GM13976 (cell line): ENCODE results near the gene SLC15A2.
"Not testable (repeated sequence)": the region's sequence is repeated elsewhere in the genome, so short reads cannot be mapped to it uniquely, and the experiment has no call there.

Experiments
- DNase-seq: peaks from one replicate; pipeline ENCODE4 v3.0.0; 2012; ENCODE audit warnings: low spot score
- in situ Hi-C: fragments of 300-500 bp; cut with MboI; formaldehyde crosslinking; loops from one replicate; pipeline ENCODE4 v1.12.0; 2022; ENCODE audit warnings: low sequenced_read_pairs, mixed read lengths, inconsistent platforms; ENCODE audit not compliant: unreplicated experiment
- TF ChIP-seq, protein P1 (sequence below): IDR thresholded peaks from 2 replicates; pipeline ENCODE4 v1.5.1; 2012; ENCODE audit warnings: borderline replicate concordance, mild to moderate bottlenecking; ENCODE audit not compliant: insufficient read depth; ENCODE audit errors: extremely low read depth, missing control alignments, control extremely low read depth

SLC15A2 gene, protein sequence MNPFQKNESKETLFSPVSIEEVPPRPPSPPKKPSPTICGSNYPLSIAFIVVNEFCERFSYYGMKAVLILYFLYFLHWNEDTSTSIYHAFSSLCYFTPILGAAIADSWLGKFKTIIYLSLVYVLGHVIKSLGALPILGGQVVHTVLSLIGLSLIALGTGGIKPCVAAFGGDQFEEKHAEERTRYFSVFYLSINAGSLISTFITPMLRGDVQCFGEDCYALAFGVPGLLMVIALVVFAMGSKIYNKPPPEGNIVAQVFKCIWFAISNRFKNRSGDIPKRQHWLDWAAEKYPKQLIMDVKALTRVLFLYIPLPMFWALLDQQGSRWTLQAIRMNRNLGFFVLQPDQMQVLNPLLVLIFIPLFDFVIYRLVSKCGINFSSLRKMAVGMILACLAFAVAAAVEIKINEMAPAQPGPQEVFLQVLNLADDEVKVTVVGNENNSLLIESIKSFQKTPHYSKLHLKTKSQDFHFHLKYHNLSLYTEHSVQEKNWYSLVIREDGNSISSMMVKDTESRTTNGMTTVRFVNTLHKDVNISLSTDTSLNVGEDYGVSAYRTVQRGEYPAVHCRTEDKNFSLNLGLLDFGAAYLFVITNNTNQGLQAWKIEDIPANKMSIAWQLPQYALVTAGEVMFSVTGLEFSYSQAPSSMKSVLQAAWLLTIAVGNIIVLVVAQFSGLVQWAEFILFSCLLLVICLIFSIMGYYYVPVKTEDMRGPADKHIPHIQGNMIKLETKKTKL

DNA sequence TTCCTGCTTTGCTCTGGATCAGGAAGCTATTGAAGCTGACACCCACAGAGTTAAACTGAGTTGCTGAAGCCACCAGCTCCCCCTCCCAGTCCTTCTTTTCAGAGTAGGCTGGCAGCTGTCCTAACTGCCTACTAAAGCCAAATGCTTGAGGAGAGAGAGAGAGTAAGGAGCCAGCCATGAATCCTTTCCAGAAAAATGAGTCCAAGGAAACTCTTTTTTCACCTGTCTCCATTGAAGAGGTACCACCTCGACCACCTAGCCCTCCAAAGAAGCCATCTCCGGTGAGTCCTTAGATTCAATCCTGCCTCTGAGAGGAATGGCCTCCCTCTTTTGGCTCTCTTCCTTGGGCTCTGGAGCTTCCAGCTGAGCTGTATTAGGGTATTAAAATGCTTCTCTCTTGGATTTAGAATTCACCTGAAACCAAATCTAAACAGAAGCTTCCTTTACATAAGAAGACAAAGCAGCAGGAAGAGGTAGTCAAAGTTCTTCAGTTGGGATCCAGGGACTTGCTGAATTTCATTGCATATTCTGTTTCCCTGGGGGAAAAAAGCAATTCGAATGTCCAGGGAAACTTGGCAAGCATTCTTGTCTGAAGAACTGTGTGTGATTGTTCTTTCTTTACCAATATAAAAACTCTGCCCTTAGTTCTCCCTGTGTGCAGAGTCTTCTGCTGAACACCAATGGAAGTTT, at the start of gene SLC15A2:
Gene SLC15A2 (plus strand): TSS at position 101 of the 690 bp plus-strand sequence. CDS start 76 bp downstream, at position 177.
- in situ Hi-C loops: no loop called here
- no peak for DNase-seq
- TF ChIP-seq, protein P1, sequence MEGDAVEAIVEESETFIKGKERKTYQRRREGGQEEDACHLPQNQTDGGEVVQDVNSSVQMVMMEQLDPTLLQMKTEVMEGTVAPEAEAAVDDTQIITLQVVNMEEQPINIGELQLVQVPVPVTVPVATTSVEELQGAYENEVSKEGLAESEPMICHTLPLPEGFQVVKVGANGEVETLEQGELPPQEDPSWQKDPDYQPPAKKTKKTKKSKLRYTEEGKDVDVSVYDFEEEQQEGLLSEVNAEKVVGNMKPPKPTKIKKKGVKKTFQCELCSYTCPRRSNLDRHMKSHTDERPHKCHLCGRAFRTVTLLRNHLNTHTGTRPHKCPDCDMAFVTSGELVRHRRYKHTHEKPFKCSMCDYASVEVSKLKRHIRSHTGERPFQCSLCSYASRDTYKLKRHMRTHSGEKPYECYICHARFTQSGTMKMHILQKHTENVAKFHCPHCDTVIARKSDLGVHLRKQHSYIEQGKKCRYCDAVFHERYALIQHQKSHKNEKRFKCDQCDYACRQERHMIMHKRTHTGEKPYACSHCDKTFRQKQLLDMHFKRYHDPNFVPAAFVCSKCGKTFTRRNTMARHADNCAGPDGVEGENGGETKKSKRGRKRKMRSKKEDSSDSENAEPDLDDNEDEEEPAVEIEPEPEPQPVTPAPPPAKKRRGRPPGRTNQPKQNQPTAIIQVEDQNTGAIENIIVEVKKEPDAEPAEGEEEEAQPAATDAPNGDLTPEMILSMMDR: no peak

DNA sequence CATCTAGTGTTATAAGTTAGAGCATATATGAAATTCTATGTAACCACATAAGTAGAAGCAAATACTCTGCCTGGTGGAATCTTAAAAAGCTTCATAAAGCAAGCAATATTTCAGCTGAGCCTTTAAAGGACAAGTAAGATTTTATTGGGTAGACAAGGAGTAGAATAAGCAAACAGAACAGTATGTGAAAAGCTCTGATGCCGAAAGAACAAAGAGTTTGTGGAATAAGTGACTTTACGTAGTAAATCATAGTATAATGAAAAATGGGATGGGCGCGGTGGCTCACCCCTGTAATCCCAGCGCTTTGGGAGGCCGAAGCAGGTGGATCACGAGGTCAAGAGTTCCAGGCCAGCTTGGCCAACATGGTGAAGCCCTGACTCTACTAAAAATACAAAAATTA, 49.3 kb upstream of the SLC15A2 start:
- DNase-seq: no peak
- TF ChIP-seq, protein P1: no peak
- in situ Hi-C loops: no loop called here

DNA sequence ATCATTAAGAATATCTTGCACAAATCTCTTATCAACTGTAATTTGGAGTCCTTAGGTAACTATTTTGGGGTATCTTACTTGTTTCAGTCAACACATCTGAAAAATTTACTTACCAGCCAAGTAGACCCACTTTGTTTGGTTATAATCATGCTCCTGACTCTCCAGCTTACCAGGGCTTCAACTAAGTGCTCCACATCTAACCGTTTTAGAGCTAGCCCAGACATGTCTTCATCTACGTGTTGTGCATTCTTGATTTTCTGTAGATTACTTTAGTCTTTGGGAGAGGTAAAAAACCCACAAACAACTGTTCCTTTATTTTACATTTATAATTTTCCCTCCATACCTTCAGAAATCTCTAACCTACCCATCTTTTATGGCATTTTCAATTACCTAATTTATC, 41.9 kb upstream of the SLC15A2 start:
- no peak for DNase-seq
- TF ChIP-seq, protein P1: no peak
- in situ Hi-C loops: loop anchor here (25.0 kb wide), 1 partner anchor 410 kb away; no protein-coding TSS in a partner anchor

DNA sequence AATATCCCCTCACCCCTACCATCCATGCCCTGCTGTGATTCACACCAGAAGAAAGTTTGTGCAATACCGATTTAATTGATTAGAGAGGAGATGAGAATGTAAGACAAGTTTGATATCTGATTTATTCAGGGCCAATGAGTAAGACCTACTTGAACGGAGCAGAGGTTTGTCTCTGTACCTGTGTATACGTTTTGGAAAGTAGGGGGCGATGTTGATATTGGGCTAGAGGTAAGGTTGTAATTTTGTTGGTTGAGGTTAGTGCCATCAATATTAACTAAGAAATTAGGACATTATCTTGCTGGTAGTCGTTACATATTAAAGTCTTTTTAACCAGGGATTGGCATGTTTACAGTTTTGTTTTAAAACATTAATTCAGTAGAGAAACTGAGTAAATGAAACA, 38.6 kb upstream of the SLC15A2 start:
- DNase-seq: no peak
- in situ Hi-C loops: loop anchor here (25.0 kb wide), 1 partner anchor 407 kb away; no protein-coding TSS in a partner anchor
- TF ChIP-seq, protein P1: no peak

DNA sequence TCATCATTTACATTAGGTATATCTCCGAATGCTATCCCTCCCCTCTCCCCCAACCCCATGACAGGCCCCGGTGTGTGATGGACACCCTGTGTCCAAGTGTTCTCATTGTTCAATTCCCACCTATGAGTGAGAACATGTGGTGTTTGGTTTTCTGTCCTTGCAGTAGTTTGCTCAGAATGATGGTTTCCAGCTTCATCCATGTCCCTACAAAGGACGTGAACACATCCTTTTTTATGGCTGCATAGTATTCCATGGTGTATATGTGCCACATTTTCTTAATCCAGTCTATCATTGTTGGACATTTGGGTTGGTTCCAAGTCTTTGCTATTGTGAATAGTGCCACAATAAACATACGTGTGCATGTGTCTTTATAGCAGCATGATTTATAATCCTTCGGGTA, 36.4 kb upstream of the SLC15A2 start:
- DNase-seq: not testable (repeated sequence)
- in situ Hi-C loops: loop anchor here (25.0 kb wide), 1 partner anchor 405 kb away; no protein-coding TSS in a partner anchor

DNA sequence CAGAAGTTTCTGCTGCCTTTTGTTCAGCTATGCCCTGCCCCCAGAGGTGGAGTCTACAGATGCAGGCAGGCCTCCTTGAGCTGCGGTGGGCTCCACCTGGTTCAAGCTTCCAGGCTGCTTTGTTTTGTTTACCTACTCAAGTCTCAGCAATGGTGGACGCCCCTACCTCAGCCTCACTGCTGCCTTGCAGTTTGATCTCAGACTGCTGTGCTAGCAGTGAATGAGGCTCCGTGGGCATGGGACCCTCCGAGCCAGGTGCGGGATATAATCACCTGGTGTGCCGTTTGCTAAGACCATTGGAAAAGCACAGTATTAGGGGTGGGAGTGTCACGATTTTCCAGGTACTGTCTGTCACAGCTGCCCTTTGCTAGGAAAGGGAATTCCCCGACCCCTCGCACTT, 31.0 kb upstream of the SLC15A2 start:
- in situ Hi-C loops: loop anchor here (25.0 kb wide), 1 partner anchor 399 kb away; no protein-coding TSS in a partner anchor
- not testable (repeated sequence) for DNase-seq

DNA sequence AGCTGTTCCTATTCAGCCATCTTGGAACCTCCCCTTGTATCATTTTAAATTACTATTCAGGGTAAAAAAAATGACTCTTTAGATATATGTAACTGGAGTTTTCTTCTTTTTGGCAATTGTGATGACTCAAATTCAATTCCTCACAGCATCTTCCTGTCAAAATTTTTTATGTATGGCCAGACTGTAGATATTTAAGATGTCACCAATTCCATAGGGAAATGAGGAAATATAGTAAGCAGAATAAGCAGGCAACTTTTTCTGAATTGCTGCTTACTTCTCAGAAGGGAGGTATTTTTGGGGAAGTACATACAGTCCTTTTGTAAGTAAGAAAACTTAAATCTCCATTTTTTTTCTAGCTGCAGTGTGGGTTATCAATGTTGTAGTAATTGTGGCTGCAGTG, 30.4 kb upstream of the SLC15A2 start:
- no peak for DNase-seq
- in situ Hi-C loops: loop anchor here (25.0 kb wide), 1 partner anchor 398 kb away; no protein-coding TSS in a partner anchor
- TF ChIP-seq, protein P1: no peak
